HL-60 (cell line): ENCODE measurements around the gene AVPR2.
A peak's percentile ranks its signal among the peaks of the same experiment; 100 is the strongest.

Source experiments
- TF ChIP-seq, protein P1 (sequence below): IDR thresholded peaks from one replicate; pipeline ENCODE4 v1.5.1; 2011; ENCODE audit warnings: low read length, control low read depth, inconsistent platforms; ENCODE audit not compliant: insufficient read depth
- TF ChIP-seq, protein P2 (sequence below): IDR thresholded peaks from 2 replicates; pipeline ENCODE4 v1.6.1; 2012; ENCODE audit warnings: low read depth; ENCODE audit not compliant: insufficient replicate concordance

DNA sequence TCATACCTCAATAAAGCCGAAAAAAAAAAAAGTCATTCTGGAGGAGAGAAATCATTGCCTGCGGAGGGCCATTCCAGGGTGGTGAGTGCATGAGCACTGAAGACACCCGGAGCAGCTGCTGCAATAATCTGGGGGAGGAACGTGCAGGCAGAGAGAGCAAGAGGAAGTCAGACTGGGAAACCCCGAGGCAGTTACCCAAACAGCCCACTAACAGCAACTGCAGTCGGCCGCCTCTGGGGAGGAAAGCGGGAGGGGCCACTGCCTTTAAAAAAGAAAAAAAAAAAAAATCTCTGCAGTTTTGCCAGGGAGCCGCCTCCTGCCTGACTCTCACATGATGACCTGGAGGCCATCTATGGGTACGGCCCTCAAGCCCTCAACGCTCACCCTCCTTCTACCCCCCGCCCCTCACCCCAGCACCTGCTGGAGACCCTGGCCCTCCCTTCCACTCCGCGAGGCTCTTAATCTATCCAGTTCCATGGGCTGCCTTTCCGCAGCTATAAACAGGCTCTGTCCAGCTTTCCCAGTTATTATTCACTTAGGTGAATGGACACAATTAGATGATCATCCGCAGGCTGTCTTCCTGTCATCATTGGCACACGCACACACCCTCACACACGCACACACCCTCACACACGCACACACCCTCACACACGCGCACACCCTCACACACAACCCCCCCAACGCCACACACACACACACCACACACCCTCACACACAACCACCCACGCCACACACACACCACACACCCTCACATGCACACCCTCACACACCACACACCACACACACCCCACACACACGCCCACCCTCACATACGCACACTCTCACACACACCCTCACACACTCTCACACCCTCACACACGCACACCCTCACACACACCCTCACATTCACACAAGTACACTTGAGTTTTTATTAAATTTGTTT, 3.4 kb upstream of the AVPR2 start:
- TF ChIP-seq, protein P1, sequence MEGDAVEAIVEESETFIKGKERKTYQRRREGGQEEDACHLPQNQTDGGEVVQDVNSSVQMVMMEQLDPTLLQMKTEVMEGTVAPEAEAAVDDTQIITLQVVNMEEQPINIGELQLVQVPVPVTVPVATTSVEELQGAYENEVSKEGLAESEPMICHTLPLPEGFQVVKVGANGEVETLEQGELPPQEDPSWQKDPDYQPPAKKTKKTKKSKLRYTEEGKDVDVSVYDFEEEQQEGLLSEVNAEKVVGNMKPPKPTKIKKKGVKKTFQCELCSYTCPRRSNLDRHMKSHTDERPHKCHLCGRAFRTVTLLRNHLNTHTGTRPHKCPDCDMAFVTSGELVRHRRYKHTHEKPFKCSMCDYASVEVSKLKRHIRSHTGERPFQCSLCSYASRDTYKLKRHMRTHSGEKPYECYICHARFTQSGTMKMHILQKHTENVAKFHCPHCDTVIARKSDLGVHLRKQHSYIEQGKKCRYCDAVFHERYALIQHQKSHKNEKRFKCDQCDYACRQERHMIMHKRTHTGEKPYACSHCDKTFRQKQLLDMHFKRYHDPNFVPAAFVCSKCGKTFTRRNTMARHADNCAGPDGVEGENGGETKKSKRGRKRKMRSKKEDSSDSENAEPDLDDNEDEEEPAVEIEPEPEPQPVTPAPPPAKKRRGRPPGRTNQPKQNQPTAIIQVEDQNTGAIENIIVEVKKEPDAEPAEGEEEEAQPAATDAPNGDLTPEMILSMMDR, result no peak
- TF ChIP-seq, protein P2, sequence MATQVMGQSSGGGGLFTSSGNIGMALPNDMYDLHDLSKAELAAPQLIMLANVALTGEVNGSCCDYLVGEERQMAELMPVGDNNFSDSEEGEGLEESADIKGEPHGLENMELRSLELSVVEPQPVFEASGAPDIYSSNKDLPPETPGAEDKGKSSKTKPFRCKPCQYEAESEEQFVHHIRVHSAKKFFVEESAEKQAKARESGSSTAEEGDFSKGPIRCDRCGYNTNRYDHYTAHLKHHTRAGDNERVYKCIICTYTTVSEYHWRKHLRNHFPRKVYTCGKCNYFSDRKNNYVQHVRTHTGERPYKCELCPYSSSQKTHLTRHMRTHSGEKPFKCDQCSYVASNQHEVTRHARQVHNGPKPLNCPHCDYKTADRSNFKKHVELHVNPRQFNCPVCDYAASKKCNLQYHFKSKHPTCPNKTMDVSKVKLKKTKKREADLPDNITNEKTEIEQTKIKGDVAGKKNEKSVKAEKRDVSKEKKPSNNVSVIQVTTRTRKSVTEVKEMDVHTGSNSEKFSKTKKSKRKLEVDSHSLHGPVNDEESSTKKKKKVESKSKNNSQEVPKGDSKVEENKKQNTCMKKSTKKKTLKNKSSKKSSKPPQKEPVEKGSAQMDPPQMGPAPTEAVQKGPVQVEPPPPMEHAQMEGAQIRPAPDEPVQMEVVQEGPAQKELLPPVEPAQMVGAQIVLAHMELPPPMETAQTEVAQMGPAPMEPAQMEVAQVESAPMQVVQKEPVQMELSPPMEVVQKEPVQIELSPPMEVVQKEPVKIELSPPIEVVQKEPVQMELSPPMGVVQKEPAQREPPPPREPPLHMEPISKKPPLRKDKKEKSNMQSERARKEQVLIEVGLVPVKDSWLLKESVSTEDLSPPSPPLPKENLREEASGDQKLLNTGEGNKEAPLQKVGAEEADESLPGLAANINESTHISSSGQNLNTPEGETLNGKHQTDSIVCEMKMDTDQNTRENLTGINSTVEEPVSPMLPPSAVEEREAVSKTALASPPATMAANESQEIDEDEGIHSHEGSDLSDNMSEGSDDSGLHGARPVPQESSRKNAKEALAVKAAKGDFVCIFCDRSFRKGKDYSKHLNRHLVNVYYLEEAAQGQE, result peak; percentile 18
